ENCODE measurements around the gene SCARF2.
"Not testable (repeated sequence)": the region's sequence is repeated elsewhere in the genome, so short reads cannot be mapped to it uniquely, and the experiment has no call there.

Gene SCARF2

GRCh38 chr22:20437613-20438426, at the start of gene SCARF2:
Gene SCARF2 (minus strand): TSS chr22:20437825. CDS start chr22:20437754, 71 bp downstream.
- DNase-seq (ENCODE audit: low spot score), result peak; percentile 63

- DNase-seq (ENCODE audit: low spot score), result no peak
Measured at GRCh38 chr22:20486229-20486628, 48.6 kb upstream of the SCARF2 start.

GRCh38 chr22:20484948-20485683, 47.5 kb upstream of the SCARF2 start:
- DNase-seq (ENCODE audit: low spot score), result no peak

- DNase-seq (ENCODE audit: low spot score), result no peak
Measured at GRCh38 chr22:20483771-20484170, 46.1 kb upstream of the SCARF2 start.

GRCh38 chr22:20483143-20483506, 45.5 kb upstream of the SCARF2 start:
- not testable (repeated sequence) for DNase-seq (ENCODE audit: low spot score)

GRCh38 chr22:20479612-20480196, 42.1 kb upstream of the SCARF2 start:
- DNase-seq (ENCODE audit: low spot score), result peak; percentile 16

- not testable (repeated sequence) for DNase-seq (ENCODE audit: low spot score)
Measured at GRCh38 chr22:20478059-20478458, 40.4 kb upstream of the SCARF2 start.

GRCh38 chr22:20475569-20475968, 37.9 kb upstream of the SCARF2 start:
- not testable (repeated sequence) for DNase-seq (ENCODE audit: low spot score)

- no peak for DNase-seq (ENCODE audit: low spot score)
Measured at GRCh38 chr22:20475115-20475436, 37.5 kb upstream of the SCARF2 start.

GRCh38 chr22:20472629-20473442, 35.2 kb upstream of the SCARF2 start:
- DNase-seq (ENCODE audit: low spot score), result no peak

GRCh38 chr22:20471126-20471833, 33.7 kb upstream of the SCARF2 start:
- no peak for DNase-seq (ENCODE audit: low spot score)

- DNase-seq (ENCODE audit: low spot score), result not testable (repeated sequence)
Measured at GRCh38 chr22:20470525-20470924, 32.9 kb upstream of the SCARF2 start.

- no peak for DNase-seq (ENCODE audit: low spot score)
Measured at GRCh38 chr22:20469110-20469868, 31.7 kb upstream of the SCARF2 start.

- DNase-seq (ENCODE audit: low spot score), result no peak
Measured at GRCh38 chr22:20466659-20467379, 29.2 kb upstream of the SCARF2 start.

- DNase-seq (ENCODE audit: low spot score), result no peak
Measured at GRCh38 chr22:20465759-20466077, 28.1 kb upstream of the SCARF2 start.

- no peak for DNase-seq (ENCODE audit: low spot score)
Measured at GRCh38 chr22:20464912-20465758, 27.5 kb upstream of the SCARF2 start.

- no peak for DNase-seq (ENCODE audit: low spot score)
Measured at GRCh38 chr22:20464096-20464614, 26.5 kb upstream of the SCARF2 start.

- DNase-seq (ENCODE audit: low spot score), result no peak
Measured at GRCh38 chr22:20463324-20464095, 25.9 kb upstream of the SCARF2 start.

Data from COLO829 (cell line).